ENCODE data around the gene SIX5.
"Not testable (repeated sequence)": the region's sequence is repeated elsewhere in the genome, so short reads cannot be mapped to it uniquely, and the experiment has no call there.

The SIX5 gene

DNA sequence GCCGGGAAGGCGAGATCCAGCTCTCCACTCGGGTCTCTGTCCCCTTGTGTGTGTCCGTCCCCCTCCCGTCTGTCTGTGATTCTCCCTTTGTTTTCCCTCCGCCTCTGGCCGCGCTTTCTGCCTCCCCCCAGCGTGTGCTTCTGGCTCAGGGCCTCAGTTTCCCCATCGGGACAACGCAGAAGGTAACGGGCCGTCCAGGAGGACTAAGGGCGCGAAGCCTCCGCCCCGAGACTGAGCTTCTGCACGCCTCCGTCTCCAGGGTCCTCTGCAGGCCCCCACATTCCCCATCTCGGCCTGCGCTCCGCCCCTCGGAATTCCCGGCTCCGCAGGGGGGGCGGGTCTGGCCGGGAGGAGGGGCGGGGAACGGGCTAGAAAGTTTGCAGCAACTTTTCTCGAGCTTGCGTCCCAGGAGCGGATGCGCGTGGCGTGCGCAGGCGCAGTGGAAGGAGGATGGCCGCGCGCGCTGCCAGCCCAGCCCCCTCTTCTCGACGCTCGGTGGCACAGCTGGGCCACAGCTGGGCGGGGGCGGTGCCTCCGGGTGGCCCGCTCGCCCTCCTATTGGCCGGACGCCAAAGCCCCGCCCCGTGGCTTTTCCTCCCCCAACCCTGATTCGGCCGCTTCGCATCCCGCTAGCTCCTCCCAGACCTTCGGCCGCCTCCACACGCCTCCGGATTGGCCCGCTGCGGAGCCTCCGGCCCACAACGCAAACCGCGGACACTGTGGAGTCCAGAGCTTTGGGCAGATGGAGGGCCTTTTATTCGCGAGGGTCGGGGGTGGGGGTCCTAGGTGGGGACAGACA is at the start of gene SIX5:
SIX5 (minus strand) TSS at position 269 of the 799 bp plus-strand sequence. CDS start 408 bp downstream, outside the sequence.
- peak; percentile 40 to 95 (median 90) for DNase-seq

DNA sequence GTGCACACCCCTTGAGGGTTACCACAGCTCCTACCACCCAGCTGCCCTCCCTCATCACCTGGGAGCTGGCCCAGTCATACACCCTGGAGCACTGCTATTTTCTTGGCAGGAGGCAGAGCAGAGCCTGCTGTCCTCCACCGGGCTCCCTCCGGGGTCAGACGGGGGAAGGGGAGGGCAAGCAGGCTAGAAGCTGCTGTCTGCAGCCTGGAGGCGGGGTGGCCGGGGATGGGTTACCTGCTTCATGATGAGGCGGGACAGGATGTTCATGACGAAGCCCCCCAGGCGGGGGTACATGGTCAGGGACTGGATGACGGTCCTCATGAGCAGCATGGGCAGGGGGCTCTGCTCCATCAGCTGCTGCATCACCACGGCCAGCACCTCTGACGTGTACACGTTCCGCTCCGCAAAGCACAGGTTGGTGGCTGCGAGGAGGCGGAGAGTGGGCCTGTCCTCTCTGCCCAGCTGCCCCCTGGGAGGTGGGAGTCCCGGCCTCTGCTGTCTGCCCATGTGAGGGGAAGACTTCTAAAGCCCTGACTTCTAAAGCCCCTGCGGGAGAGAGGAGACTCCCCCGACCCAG is 48.8 kb upstream of the SIX5 start:
- no peak for DNase-seq

DNA sequence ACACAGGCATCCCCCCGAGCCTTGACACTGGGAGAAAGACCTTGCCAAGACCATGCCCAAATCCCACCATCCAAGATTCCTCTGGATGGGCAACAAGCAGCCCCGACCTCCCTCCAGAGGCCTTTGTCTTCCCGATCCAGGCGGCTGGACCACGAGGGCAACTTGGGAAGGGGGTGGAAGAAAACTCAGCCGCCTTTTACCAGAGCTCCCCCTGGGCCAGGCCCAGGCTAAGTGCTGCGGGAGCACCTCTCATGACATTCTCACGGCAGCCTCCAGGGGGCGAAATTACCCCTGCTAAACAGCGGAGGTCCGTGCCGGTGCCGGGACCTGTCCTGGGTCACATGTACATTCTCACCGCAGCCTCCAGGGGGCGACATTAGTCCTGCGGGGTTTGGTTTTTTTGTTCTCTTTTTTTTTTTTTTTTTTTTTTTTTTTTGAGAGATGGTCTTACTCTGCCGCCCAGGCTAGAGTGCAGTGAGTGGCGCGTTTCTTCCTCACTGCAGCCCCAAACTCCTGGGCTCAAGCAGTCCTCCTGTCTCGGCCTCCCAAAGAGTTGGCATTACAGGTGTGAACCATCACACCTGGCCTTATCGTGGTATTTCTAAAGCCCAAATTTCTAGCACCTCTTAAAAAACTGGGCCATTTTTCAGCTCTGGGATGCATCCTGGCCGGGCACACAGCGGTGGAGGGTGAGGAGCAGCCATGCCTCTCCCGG is 48.1 kb upstream of the SIX5 start:
- peak in 13 of 14 donors; percentile 13 to 83 (median 62) for DNase-seq

DNA sequence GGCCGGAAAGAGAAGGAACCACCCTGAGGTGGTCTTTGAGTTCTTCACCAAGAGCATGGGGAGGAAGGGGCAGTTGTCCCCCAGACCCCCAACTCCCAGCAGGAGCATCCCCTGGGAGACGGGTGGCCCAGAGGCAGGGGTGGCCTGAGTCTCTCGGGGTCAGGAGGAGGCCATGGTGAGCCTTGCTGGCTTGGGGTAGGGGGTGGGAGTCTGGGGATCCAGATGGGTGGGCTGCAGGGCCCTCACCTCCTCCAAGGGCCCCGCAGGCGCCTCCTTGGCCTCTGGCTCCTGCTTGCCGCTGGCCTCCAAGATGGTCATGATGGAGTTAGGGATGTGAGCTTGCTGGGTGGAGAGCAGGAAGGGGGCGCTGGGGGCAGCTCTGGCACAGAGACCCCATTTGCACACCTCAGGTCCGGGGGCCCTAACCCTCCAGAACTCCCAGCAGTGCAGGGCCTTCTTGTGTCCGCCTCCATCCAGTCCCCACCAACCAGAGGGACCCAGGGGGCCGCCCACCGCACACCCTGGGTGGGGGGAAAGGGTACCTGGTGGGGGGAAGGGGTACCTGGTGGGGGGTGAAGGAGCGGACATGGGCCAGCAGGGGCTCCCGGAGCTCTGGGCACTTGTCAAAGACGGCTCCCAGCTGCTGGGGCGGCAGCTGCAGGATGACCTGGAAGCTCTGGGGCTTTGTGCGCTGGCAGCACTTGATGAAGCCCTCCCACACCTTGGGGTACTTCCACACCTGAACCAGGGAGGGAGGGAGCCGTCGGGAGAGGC is 47.4 kb upstream of the SIX5 start:
- peak in 1 of 14 donors; percentile 24 for DNase-seq

DNA sequence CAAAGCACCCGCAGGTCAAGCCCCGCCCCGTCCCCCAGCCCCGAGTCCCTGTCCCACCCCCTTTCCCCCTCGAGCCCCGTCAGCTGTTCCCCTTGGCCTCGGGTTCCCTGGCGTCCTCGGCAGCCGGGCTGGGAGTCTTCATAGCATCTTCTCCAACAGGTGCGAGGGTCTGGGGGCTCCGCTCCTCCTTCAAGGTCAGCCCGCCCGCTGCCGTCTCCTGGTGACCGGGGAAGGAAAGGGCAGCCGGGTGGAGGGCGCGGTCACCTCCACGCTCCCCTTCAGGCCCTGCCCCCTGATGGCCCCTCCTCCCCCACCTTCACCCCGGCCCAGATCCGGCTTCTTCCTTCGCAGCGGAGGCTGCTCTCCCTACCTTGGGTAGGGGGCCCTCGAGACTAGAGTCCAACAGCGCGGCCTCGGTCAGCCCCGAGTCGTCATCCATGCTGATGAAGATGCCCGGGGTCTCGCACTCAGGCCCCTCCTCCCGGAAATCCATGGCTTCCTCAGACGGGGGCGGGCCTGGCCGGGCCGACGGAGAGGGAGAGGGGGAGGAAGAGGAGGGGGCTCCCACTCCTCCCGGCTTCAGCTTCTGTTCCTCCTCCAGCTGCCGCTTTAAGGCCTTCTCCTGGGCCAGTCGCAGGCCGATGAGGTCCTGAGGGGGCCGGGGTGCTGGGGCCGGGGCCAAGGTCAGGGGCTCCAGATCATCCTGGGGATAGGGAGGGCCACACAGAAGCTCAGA is 46.6 kb upstream of the SIX5 start:
- DNase-seq: peak in 3 of 14 donors; percentile 9 to 27 (median 23)

DNA sequence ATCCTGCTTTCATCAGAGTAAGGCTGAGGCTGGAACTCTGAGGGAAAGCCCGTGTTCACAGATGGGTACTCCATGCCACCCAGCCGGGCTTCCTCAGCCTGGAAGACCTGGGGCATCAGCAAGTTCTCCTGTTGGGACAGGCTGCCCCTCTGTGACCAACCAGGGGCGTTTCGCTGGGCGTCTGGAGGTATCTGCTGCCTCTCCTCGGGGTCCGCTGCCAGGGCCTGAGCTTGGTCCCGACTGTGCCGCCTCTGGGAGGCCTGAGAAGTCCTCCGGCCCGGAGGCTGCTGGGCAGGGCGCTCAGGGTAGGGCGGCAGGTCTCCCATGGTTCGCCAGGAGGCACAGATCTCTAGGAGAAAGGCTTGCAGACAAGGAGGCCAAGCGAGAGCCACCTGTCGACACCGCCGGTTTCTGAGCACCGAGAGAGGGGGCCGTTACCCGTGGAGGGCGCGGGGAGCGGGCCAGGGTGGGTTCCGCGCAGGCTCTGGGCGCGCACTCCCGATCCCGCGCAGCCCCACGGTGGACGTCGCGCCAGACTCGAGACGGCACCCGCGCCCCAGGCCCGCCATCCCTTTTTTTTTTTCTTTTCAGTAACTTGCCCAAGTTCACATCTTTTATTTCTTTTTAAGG is 45.9 kb upstream of the SIX5 start, which contains the start of gene RSPH6A:
RSPH6A (minus strand) TSS at position 458 of the 630 bp plus-strand sequence; CDS start at position 326, 132 bp downstream.
- no peak for DNase-seq

DNA sequence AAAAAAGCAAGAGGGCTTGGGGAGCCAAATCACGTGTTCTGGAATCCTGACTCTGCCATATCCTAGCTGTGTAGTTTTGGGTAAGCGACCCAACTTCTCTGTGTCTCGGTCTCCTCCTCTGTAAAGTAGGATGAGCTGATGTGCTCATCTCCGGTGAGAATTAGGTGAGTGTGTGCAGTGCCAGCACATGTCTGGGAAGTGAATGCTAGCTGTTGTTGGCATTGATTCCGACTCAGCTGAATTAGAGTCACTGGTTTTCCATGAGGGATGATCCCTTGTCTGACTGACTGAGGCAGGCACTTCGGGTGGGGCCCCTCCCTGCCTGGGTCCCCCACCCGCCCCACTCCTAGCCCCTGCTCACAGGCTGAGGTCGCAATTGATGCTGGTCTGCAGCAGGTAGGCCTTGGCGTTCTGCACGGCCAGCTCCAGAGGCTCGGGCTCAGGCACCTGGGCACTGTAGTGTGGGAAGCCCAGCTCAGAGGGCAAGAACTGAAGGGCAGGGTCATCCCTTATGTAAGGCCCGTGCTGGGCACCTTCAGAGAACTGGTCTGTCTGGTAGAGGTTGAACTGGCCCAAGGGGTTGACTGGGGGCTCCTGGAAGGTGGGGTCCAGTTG is 45.2 kb upstream of the SIX5 start:
- no peak for DNase-seq

DNA sequence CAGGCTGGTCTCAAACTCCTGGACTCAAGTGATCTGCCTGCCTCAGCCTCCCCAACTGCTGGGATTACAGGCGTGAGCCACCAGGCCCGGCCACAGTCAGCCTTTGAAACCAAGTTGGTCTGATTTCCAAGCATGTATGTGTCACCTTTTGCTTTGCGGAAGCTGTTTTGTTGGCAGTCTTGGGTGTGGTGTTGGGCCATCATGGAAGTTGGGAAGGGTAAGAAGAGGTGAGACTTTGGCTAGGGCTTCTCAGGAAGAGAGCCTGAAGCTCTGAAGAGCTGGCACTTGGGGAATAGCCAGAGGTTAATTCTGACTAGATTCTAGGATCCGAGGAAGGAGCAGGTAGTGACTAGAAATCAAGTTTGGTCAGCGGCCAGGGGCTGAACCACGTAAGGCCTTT is 43.2 kb upstream of the SIX5 start:
- no peak for DNase-seq

DNA sequence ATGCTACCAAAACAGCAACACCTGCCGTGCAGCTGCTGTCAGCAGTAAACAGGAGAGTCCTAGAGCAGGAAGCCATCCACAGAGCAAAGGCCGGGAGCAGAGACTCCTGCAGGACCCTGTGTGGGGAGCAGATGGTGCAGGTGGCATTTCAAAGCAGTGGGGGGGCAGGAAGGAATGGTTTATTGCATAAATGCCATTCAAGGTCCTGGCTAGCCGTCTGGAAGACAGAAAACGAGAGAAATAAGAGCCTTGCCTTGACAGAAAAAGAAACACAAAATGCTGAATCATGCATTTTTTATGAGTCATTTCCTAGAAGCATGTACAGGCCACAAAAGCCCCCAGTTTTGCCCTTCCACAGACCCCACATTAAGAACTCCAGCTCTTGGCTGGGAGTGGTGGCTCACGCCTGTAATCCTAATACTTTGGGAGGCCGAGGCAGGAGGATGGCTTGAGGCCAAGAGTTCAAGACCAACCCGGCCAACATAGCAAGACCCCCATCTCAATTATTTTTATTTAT is 40.6 kb upstream of the SIX5 start:
- no peak for DNase-seq

DNA sequence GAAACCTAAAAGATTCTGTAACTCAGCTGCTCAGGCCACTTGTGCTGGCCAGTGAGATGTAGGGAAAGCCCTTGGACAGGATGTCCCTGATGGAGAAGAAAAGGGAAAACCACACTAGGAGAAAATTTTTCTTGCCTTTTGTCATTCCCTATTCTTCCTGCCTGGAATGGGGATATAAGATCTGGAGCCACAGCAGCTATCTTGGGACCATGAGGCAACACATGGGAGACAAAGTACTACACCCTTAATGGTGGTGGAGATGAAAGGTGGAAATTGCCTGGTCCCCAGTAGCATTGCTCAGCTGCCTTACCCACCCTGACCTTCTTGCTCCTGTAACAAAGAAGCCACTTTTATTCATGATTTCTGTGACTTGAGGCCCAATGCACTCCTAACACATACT is 36.7 kb upstream of the SIX5 start:
- no peak for DNase-seq

DNA sequence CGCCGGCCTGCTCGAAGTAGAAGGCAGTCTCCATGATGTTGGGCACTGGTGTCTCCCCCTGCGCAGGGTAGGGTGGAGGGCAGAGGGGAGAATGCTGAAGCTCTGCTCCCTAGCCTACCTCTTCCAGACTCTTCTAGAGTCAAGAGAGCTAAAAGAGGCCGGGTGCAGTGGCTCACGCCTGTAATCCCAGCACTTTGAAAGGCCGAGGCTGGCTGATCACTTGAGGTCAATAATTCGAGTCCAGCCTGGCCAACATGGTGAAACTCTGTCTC is 35.8 kb upstream of the SIX5 start:
- DNase-seq: no peak

DNA sequence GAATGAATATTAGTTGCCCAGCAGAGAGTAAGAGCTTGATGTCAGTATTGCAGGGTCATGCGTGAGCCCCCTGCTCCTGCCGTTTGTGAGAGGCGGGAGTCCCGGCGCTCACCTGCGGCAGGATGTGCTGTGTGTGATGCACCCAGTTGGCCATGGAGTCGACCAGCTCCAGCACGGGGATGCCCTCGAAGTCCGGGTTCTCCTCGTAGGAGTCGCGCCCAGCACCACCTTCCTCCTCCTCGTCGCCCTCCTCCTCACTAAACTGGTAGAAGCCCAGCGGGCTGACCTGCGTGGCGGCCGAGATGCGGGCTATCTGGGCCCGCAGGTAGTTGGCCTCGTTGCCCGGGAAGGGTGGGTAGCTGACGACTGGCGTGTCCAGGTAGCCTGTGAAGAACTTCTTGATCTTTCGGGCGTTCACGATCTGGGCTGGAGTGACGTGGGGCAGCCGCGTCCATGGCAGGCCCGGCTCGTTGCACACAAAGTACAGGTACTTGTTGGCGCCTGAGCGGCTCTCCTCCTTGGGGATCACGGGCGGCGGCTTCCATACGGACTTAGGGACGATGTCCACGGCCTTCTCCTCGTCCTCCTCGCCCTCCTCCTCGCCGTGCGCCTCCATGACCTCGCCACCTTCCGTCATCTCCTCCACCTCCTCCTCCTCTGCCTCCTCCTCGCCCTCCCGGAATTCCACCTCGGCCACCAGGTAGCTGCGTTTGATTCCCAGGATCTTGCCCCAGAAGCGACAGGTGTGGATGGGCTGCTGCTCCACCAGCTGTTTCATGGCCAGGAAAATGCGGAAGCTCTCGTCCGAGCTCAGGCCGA is 35.3 kb upstream of the SIX5 start:
- DNase-seq: no peak

DNA sequence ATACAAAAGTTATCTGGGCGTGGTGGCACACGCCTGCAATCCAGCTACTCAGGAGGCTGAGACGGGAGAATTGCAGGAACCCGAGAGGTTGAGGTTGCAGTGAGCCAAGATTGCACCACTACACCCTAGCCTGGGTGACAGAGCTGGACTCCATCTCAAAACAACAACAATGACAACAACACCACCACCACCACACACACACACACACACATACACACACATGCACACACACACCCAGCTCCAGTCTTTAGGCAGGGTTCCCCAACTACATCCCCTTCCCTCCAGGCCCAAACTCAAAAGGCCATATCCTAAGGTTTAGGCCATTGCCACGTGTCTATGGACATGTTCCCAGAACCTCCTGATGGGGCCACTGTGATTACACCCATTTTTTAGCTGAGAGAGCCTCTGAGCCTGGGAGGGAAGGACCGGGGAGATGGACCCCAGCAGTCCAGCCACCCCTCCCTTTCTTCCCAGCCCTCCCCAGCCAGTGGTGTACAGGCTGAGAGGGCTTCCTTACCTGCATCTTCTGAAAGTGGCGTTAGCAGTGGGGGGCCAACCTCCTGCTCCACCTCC is 32.6 kb upstream of the SIX5 start:
- no peak for DNase-seq

DNA sequence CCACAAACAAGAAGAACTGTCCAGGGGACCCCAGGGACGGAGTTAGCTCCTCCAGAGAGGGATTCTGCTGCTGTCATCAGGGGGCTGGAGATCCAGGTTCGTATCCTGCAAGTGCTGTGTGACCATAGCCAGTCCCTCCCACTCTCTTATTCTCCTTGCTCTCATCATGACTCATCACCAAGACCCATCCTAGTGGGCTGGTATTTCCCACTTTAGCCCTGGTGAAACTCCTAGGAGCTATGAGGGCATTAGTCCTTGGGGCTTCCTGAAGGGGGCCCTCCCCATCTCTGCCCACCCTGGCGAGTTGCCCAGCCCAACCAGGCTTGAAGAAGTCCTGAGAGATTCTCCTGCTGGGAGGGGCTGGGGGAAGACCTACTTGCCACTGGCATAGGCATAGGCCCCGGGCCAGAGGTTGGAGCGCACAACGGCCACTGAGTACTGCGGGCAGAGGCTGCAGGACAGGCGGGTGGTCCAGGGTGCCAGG is 31.1 kb upstream of the SIX5 start:
- DNase-seq: no peak

DNA sequence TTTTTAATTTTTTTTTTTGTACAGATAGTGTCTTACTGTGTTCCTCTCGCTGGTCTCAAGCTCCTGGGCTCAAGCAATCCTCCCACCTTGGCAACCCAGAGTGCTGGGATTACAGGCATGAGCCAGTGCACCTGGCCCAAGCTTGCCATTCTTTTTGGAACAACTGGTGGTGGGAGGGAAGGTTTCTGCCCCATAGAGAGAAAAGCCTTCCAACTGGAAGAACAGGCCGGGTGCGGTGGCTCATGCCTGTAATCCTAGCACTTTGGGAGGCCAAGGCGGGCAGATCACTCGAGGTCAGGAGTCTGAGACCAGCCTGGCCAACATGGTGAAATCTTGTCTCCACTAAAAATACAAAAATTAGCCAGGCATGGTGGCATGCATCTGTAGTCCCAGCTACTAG is 30.5 kb upstream of the SIX5 start:
- DNase-seq: not testable (repeated sequence)

DNA sequence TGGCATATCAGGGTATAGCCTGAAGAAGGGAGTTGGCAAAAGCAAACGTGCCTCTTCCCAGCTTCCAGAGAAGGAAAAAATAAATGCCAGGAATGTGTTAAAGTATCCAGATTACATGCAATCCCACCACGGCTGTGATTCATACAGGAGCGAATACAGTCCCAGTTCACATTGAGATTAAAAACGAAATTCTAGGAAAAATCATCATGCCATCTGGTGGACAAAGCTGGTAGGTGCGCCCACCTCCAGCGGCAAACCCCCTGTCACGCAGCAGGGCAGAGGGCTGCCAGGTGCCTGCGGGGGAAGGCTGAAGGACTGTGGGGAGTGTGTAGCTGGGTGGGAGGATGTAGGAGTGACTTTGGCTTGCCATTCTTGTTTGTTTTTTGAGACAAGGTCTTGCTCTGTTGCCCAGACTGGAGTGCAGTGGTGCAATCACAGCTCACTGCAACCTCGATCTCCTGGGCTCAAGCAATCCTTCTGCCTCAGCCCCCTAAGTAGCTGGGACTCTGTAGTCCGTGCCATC is 30.0 kb upstream of the SIX5 start:
- peak in 6 of 14 donors; percentile 8 to 33 (median 27) for DNase-seq

DNA sequence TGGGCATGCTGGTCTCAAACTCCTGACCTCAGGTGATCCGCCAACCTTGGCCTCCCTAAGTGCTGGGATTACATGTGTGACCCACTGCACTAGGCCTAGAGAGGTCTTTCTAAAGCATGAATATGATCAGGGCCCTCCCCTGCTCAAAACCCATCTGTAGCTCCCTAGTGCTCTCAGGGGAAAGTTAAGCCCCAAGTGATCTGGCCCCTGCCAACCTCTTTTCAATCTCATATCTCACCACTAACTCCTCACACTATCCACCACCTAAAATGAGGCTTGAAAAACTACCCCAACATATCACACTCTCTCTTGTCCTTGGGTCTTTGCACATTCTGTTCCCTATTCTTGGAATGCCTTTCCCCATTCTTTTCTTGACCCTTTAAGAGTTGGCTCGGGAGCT is 25.6 kb upstream of the SIX5 start:
- DNase-seq: no peak

DNA sequence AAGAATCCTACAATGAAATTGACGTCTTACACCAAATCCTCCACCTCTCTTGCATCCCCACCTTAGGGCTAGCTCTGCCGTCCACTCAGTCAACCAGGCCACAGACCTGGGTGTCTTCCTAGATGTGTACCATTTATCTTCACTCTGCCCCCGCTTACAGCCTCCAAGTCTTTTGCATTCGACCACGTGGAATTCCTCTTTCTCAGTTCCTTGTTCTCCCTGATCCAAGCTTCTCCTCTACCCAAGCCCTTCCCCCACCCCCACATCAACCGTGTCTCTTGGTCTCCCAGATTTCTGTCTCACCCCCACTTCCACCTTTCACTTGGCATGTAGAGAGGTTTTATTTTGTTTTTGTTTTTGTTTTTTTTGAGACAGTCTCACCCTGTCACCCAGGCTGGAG is 24.8 kb upstream of the SIX5 start:
- DNase-seq: no peak

DNA sequence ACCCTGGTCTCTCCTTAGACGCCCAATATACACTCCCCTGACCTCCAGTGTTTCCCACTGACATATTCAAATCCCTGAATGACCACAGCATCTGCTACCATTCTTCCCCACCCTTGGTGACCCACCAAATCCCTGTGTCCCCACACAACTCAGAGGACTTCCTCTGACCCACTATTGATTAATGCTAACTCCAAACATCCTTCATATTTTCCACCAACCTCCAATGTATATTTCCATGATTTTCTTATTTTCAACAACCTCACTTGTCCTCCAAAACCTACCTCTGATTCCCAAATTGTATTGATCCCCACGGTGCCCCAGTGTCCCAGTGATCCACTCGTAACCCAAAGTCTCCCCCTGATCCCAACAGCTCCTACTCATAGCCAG is 24.1 kb upstream of the SIX5 start:
- no peak for DNase-seq
